Astrocyte of the hippocampus (primary cell): ENCODE data around the gene FKBP11.
A peak's percentile ranks its signal among the peaks of the same experiment; 100 is the strongest.

Experiments
- DNase-seq: peaks from one replicate; pipeline ENCODE4 v3.0.0; 2011; ENCODE audit warnings: low read depth, low spot score

Gene FKBP11

GRCh38 chr12:48925304-48926011, at the start of gene FKBP11:
FKBP11 (minus strand) TSS chr12:48925492; CDS start chr12:48925428, 64 bp downstream.
- DNase-seq = peak; percentile 72

GRCh38 chr12:48973941-48974673, 48.8 kb upstream of the FKBP11 start:
- DNase-seq = peak; percentile 82

GRCh38 chr12:48973531-48973930, 48.2 kb upstream of the FKBP11 start:
- DNase-seq = peak; percentile 41

- no peak for DNase-seq
Measured at GRCh38 chr12:48972952-48973483, 47.7 kb upstream of the FKBP11 start.

DNA sequence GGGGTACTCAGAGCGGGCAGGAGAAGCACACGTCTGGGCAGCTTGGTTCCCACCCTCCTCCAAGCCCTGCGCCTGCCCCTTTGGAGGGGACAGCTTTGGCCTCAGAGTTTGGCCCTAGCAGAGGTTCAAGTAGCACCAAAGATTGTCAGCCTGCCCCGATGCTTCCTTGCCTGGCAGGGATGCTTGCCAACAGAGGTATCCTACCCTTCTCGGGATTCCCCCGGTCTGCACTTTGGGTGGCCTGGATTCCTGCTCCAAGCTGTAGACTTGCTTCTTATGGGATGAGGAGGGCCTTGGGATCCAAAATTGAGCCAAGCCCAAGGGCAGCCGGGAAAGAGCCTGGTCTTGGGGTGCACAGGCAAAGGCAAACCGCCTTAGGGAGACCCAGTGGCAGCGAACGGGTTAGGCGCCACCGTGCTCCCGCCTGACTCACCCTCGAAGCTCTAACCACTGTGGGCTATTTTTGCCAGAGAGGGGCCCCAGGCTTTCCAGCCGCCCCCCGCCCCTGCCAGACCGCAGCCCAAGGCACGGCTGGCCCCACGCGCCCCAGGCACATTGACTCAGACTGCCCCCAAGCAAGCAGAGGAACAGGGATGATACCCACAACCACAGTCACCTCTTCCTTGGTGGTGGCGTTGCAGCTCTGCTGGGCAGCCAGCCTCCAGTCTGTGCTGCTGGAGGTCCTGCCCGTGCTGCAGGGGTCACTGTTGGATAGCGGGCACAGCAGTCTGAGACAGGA, 47.1 kb upstream of the FKBP11 start:
- peak; percentile 65 for DNase-seq

- no peak for DNase-seq
Measured at GRCh38 chr12:48970702-48971334, 45.5 kb upstream of the FKBP11 start.

GRCh38 chr12:48969833-48970701, 44.8 kb upstream of the FKBP11 start:
- DNase-seq = peak; percentile 52

DNA sequence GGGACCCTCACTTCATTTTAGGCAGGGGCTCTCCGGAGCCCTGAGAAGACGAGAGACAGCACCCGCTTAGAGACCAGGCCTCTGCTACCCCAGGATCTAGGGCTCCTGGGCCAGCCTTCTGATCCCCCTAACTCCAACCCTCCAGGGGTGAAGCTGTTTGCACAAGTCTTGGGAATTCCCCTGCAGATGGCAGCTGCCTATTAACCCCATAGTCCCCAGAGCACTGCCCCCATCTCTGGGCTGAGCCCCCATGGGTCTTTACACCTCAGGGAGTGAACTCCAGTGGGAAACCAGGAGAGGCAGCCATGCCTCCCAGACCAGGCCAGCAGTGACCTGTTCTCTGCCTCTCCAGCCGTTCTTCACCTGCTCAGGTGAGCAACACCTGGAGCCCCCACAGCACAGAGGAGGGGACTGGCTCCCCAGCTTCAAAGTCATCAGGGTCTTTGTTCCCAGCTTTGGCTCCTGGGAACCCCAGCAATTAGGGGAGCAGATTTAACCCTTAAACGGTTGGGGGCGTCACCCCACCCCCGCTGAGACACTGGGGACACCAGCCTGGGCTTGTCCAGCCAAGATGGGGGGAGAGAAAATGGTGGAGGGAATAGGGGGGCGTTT, 44.0 kb upstream of the FKBP11 start:
- no peak for DNase-seq

GRCh38 chr12:48968467-48968866, 43.2 kb upstream of the FKBP11 start:
- DNase-seq = no peak

DNA sequence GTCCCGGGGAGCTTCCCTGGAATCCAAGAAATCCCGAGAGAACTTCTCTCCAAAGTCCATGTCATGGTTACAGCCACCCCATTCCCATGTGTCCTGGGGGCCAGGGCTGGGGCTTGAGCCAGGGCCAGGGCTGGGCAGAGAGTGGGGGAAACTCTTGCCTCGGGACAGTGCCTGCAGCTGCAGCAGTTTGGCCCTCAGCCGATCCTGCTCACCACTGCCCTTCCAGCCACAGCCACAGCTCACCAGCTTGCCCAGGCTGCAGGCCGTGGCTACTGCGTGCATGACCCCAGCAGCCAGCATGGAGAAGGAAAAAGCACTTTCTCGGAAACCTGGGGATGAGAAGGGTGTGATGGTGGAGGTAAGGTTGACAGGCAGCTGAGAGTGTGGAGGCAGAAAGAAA, 42.7 kb upstream of the FKBP11 start:
- DNase-seq = no peak

- no peak for DNase-seq
Measured at GRCh38 chr12:48966177-48966895, 41.0 kb upstream of the FKBP11 start.

DNA sequence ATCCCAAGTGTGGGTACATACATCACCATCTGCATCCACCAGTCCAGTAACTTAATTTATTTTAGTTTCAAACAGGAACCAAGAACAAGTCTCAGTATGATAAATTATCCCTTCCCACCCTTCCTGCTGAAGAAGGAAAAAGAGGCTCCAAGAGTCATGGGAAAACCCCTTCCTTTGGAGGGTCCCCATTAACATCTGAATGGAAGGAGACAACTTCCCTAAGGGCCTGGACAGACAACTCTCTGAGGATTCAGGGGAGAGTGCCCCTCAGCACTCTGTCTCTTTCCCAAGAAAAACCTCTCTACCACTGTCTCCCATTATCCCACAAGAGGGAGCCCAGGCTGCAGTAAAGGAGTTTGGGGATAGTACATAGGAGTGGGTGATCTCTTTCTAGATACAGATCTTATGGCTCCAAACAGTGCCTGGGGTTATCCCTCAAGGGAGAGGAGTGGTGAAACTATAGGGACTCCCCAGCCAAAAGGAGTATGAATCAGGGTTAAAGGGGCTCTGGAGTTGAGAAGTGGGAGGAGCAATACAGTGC, 40.1 kb upstream of the FKBP11 start:
- no peak for DNase-seq

DNA sequence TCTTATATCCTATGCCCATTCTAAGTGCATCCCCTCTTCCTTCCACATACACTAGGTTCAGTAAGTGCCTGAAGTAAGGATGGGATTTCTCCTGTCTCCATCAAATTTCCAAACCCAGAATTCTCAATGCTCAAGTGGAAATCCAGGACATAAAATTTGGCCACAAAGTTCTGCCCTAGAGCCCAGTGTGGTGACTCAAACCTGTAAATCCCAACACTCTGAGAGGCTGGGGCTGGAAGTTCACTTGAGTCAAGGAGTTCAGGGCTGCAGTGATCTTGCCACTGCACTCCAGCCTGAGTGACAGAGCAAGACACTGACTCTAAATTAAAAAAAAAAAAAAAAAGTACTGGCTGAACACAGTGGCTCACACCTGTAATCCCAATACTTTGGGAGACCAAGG, 36.5 kb upstream of the FKBP11 start:
- DNase-seq = no peak

GRCh38 chr12:48961331-48961730, 36.0 kb upstream of the FKBP11 start:
- no peak for DNase-seq

DNA sequence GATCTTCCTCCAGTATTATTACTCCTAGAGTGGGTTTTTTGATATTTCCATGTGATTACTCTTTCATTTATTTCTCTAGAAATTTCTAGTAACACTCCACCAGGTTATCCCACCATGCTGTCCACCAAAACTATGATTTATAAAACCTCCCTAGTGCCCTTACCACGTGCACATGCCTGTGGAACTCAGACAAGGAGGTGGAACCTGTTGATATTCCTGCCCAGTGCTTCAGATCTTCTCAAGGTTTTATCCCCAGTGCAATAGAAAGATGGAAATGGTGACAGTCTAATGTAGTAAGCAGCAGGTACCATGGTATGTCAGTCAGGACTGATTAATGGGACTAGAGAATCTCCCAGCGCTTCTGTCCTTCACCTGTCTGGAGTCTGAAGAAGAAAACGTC, 35.5 kb upstream of the FKBP11 start:
- DNase-seq = no peak

GRCh38 chr12:48958049-48958388, 32.7 kb upstream of the FKBP11 start:
- DNase-seq = no peak

DNA sequence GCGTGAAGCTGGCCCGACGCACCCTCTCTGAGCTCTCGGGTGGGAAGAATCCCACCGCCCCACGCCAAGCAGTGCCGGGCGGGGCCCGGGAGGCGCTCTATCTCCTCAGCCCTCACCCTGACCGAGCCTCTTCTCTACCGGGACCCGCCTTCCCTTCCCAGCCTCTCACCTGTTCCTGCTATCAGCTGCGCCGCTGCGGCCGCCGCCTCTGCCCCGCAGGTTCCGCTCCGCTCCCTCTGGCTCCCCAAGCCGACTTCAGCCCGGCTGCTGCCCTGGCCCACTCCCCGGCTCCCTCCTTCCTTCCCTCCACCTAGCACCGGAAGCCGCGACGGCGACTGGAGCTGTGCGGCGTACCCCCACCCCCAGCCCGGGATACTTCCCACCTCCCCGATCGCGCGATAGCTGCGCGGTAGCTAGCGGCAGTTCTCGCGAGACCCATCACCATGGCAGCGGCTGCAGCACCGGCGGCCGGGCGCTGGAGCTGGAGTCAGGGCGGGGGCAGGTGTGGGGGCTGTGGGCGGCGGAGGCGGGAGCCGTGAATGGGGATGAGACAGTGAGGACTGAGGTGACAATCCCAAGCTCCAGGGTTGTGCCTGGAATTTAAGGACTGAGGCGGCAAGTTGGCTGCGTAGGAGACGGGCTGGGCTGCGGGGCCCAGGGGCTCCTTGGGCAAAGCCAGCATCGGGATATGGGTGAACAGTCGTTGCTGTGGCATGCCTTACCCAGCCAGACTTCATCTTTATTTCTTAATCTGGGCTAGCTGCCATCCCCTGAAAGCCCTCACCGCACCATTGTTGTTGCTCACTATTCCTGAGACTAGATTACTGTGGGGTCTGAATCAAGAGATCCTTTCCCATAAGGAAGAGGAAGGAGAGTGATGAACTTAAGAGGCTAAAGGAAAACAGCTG, 32.1 kb upstream of the FKBP11 start, which contains the start of gene ARF3:
Gene ARF3 (minus strand): TSS at position 347 of the 908 bp plus-strand sequence. CDS start 16,392 bp downstream, outside the sequence.
- peak; percentile 99 for DNase-seq
